B cell (primary cell): ENCODE results near the gene TTC28. TPM values are rescaled to one million over a fixed set of nuclear protein-coding genes. Genes with fewer than 3 reads are reported as not detected.

ENCODE experiments used
- ATAC-seq: fragments of 200-7000 bp; cut with Tn5 transposase; one replicate; pipeline ENCODE4 v1.10.0; 2021; ENCODE audit warnings: low read depth, mild to moderate bottlenecking, moderate number of reproducible peaks, moderate library complexity
- CTCF ChIA-PET: fragments of 350-600 bp; sonication (Branson Sonifier 250); formaldehyde crosslinking; loops from one replicate; lab custom pipeline; 2021; ENCODE audit warnings: antibody characterized with exemption, inconsistent platforms; lab: Charles Lee
- POLR2A ChIA-PET: fragments of 350-600 bp; sonication (Branson Sonifier 250); formaldehyde crosslinking; loops from one replicate; lab custom pipeline; 2021; ENCODE audit warnings: antibody characterized with exemption; lab: Charles Lee
- DNase-seq: peaks from one replicate; pipeline ENCODE4 v3.0.0; 2013
- H2AFZ ChIP-seq: 2 replicates; pipeline ENCODE4 v1.6.1; 2012; ENCODE audit warnings: mild to moderate bottlenecking, low read depth, low read length; ENCODE audit not compliant: insufficient read depth, poor library complexity, severe bottlenecking
- H3K27ac ChIP-seq, 2 donors: 1 replicate in 1 of 2; 2 replicates in 1 of 2; pipeline ENCODE4 v1.5.1; 2012 to 2013; ENCODE audit warnings: low read length in 2 of 2, mild to moderate bottlenecking in 2 of 2, moderate library complexity in 1 of 2
- H3K27me3 ChIP-seq, 4 experiments: fragments of 200-600 bp in 1 of 4; sonication (generic) in 1 of 4; replicated peaks in 1 of 4; 1 replicate in 2 of 4; 2 replicates in 2 of 4; pipeline versions ENCODE4 v1.6.1 to v1.7.0; 2013 to 2016; ENCODE audit warnings: low read length in 3 of 4, mild to moderate bottlenecking in 2 of 4, mixed read lengths in 1 of 4, moderate library complexity in 1 of 4; ENCODE audit not compliant: insufficient read depth in 4 of 4, control insufficient read depth in 3 of 4; ENCODE audit errors: control extremely low read depth in 1 of 4
- H3K36me3 ChIP-seq, 2 experiments: replicated peaks in 1 of 2; 1 replicate in 1 of 2; 2 replicates in 1 of 2; pipeline versions ENCODE4 v1.6.1 to v1.7.1; 2013; ENCODE audit warnings: low read length in 1 of 2; ENCODE audit not compliant: insufficient read depth in 2 of 2, control insufficient read depth in 1 of 2; ENCODE audit errors: control extremely low read depth in 1 of 2, extremely low read depth in 1 of 2
- H3K4me1 ChIP-seq, 2 donors: fragments of 200-600 bp in 1 of 2; sonication (generic) in 1 of 2; 1 replicate in 1 of 2; 2 replicates in 1 of 2; pipeline versions ENCODE4 v1.5.1 to v1.6.1; 2013 to 2017; ENCODE audit warnings: low read length in 2 of 2; ENCODE audit not compliant: control insufficient read depth in 2 of 2, insufficient read depth in 2 of 2
- H3K4me2 ChIP-seq: replicated peaks from 2 replicates; pipeline ENCODE3; 2012; ENCODE audit warnings: mild to moderate bottlenecking, low read depth, low read length; ENCODE audit not compliant: poor library complexity, severe bottlenecking
- H3K4me3 ChIP-seq, 5 experiments: fragments of 200-600 bp in 1 of 5; sonication (generic) in 1 of 5; 1 replicate in 3 of 5; 2 replicates in 2 of 5; pipeline versions ENCODE4 v1.5.1 to v1.7.0; 2011 to 2016; ENCODE audit warnings: low read length in 4 of 5, mild to moderate bottlenecking in 4 of 5, low read depth in 2 of 5, control low read depth in 1 of 5, moderate library complexity in 1 of 5; ENCODE audit not compliant: insufficient read depth in 1 of 5; ENCODE audit errors: control extremely low read depth in 1 of 5, extremely low read depth in 1 of 5
- H3K79me2 ChIP-seq: fragments of 200-600 bp; sonication (generic); one replicate; pipeline ENCODE4 v1.6.0; 2016; ENCODE audit warnings: low read length; ENCODE audit not compliant: control insufficient read depth, insufficient read depth
- H3K9ac ChIP-seq: fragments of 200-600 bp; sonication (generic); 2 replicates; pipeline ENCODE4 v1.6.1; 2017; ENCODE audit warnings: mild to moderate bottlenecking, low read length, moderate library complexity
- H3K9me3 ChIP-seq, 3 donors: one replicate each; pipeline versions ENCODE4 v1.6.1 to v1.7.1; 2013; ENCODE audit warnings: low read length in 2 of 3; ENCODE audit not compliant: control insufficient read depth in 2 of 3, insufficient read depth in 1 of 3; ENCODE audit errors: control extremely low read depth in 1 of 3
- H4K20me1 ChIP-seq: 2 replicates; pipeline ENCODE4 v1.6.0; 2012; ENCODE audit warnings: mild to moderate bottlenecking, low read length; ENCODE audit not compliant: insufficient read depth, control insufficient read depth, poor library complexity, severe bottlenecking
- H3K27ac Mint-ChIP-seq: one replicate; pipeline ENCODE4 v1.8.0; 2021; ENCODE audit warnings: mixed read lengths
- H3K27me3 Mint-ChIP-seq: one replicate; pipeline ENCODE4 v1.8.0; 2021; ENCODE audit warnings: mixed read lengths
- H3K4me1 Mint-ChIP-seq: one replicate; pipeline ENCODE4 v1.8.0; 2021; ENCODE audit warnings: mixed read lengths
- H3K4me3 Mint-ChIP-seq: one replicate; pipeline ENCODE4 v1.8.0; 2021; ENCODE audit warnings: mixed read lengths
- H3K9me3 Mint-ChIP-seq: one replicate; pipeline ENCODE4 v1.8.0; 2022; ENCODE audit warnings: mixed read lengths; ENCODE audit not compliant: insufficient read depth
- EZH2 ChIP-seq: IDR thresholded peaks from 2 replicates; pipeline ENCODE4 v1.6.1; 2012; ENCODE audit warnings: borderline replicate concordance, low read depth, mild to moderate bottlenecking, moderate library complexity, low read length; ENCODE audit not compliant: insufficient read depth, poor library complexity, severe bottlenecking
- WGBS: methylation state at CpG from one replicate; pipeline ENCODE4 v1.1.5; 2013; ENCODE audit warnings: missing lambda C conversion rate; ENCODE audit not compliant: insufficient coverage; 5-methylcytosine and 5-hydroxymethylcytosine counted together
- intact Hi-C: fragments of 100-400 bp; cut with micrococcal nuclease; formaldehyde crosslinking; loops from one replicate; pipeline ENCODE4 v1.10.0; 2022
- polyA plus RNA-seq: library from polyadenylated mRNA; depleted of rRNA; stranded (reverse); fragments of >200 nt; gene quantifications from 2 replicates; pipeline ENCODE4 v1.2.3, GENCODE V29; 2012
- total RNA-seq, 2 donors: library from RNA; stranded (reverse); fragments of 120-200 nt in 1 of 2; gene quantifications; 1 replicate in 1 of 2; 2 replicates in 1 of 2; pipeline versions ENCODE4 v1.2.3 to v1.2.4, GENCODE V29; 2013 to 2022
- TF ChIP-seq, protein P1 (sequence below): fragments of 200-600 bp; IDR thresholded peaks from one replicate; pipeline ENCODE4 v1.8.0; 2022; ENCODE audit warnings: antibody characterized with exemption, mild to moderate bottlenecking

The TTC28 gene
- total and polyA plus RNA-seq, 2 donors (not counting 1 experiment from before 2014, with no cell fraction given) = 4.5 to 7.3 TPM

DNA sequence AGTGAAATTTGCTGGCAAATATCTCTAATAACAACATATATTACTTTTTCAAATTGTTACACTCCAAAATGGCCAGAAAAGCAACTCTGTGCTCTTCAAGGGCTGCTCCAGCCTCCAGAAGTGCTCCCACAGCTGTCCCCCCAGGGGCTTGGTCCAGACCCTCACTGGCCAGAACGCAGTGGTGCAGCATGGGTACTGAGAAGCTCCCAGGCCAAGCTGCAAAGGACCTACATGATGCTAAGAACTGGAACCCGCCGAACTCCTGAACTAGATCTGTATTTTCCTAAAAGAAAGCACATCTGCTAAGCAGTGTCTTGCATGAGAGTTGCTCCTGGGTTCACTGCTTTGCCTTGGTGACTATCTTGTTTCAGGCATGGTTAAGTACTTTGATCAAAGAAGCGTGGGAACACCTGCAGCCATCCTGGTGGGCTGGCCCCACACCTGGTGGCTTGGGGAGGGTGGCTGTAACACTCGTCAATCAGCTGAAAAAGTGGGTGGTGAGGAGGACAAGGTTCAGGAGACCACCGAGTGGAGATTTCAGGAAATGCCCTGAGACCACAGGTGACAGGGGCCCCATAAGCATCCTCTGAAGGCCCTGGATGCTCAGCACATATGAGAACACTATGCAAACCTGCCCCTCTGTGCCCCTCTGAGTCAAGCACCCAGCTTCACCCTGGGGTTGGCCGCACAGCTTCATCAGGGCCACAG lies 687.9 kb downstream of the TTC28 start:
- Histone ChIP-seq H3K9ac (no peak overlapping the region), H2AFZ (no peak overlapping the region), H3K4me2 (no peak overlapping the region), H3K4me1 (peaks cover 0 to 2% of the 10 kb centered on the region in 2 donors), H3K79me2 (no peaks in the 10 kb centered on the region), H3K27ac (no peak overlapping the region), H4K20me1 (no peaks in the 10 kb centered on the region), H3K4me3 (no peak overlapping the region), H3K9me3 (no peaks in the 10 kb centered on the region), H3K27me3 (no peaks in the 10 kb centered on the region), H3K36me3 (no peaks in the 10 kb centered on the region)
- no peak for DNase-seq
- CTCF ChIA-PET = no interaction called here
- POLR2A ChIA-PET = no interaction called here
- Mint-ChIP-seq H3K9me3 (no peaks in the 10 kb centered on the region), H3K27me3 (no peaks in the 10 kb centered on the region), H3K4me3 (no peak overlapping the region), H3K27ac (no peak overlapping the region), H3K4me1 (peaks cover 3% of the 10 kb centered on the region)
- no peak for ATAC-seq
- 51% methylated on average over 7 of the region's 7 CpGs for WGBS
- TF ChIP-seq, protein P1, sequence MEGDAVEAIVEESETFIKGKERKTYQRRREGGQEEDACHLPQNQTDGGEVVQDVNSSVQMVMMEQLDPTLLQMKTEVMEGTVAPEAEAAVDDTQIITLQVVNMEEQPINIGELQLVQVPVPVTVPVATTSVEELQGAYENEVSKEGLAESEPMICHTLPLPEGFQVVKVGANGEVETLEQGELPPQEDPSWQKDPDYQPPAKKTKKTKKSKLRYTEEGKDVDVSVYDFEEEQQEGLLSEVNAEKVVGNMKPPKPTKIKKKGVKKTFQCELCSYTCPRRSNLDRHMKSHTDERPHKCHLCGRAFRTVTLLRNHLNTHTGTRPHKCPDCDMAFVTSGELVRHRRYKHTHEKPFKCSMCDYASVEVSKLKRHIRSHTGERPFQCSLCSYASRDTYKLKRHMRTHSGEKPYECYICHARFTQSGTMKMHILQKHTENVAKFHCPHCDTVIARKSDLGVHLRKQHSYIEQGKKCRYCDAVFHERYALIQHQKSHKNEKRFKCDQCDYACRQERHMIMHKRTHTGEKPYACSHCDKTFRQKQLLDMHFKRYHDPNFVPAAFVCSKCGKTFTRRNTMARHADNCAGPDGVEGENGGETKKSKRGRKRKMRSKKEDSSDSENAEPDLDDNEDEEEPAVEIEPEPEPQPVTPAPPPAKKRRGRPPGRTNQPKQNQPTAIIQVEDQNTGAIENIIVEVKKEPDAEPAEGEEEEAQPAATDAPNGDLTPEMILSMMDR = no peak
- no peak for TF ChIP-seq EZH2
- intact Hi-C loops = no loop called here

DNA sequence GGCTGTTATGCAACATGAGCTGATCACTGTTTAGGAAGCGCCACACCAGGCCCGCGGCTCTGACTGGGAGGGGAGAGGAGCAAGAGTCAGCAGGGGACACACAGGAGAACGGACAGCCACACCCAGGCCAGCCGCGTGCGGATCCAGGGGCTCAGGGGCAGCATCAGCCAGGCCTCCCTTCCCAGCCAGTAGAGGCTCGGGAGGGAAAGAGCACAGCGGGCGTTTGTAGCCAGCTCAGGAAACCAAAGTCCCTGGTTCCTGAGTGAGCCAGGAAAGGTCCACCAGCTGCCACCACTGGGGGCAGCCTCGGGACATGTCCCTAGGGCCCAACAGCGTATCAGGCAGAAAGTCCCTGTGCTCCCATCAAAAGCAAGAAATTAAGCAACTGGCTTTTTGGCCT lies 688.8 kb downstream of the TTC28 start:
- DNase-seq = no peak
- Mint-ChIP-seq H3K4me1 (peaks cover 3% of the 10 kb centered on the region), H3K4me3 (no peak overlapping the region)

More for the DNA sequence above, 688.8 kb downstream of the TTC28 start:
- no peak overlapping the region for H3K4me2 ChIP-seq
- H3K9ac ChIP-seq = no peak overlapping the region
- Mint-ChIP-seq H3K27ac (no peak overlapping the region), H3K9me3 (no peaks in the 10 kb centered on the region), H3K27me3 (no peaks in the 10 kb centered on the region)
- POLR2A ChIA-PET = no interaction called here
- H2AFZ ChIP-seq = no peak overlapping the region
- peaks cover 0 to 2% of the 10 kb centered on the region in 2 donors for H3K4me1 ChIP-seq
- intact Hi-C loops = no loop called here
- no peaks in the 10 kb centered on the region for H3K36me3 ChIP-seq
- H3K27me3 ChIP-seq = no peaks in the 10 kb centered on the region
- CTCF ChIA-PET = no interaction called here
- no peaks in the 10 kb centered on the region for H4K20me1 ChIP-seq
- H3K9me3 ChIP-seq = no peaks in the 10 kb centered on the region
- 88% methylated on average over 12 of the region's 12 CpGs for WGBS
- TF ChIP-seq EZH2 = no peak
- TF ChIP-seq, protein P1 = peak; percentile 27
- no peaks in the 10 kb centered on the region for H3K79me2 ChIP-seq
- H3K27ac ChIP-seq = no peak overlapping the region
- no peak for ATAC-seq
- H3K4me3 ChIP-seq = no peak overlapping the region
